GM18511 (cell line): Measurements from ENCODE around the gene GPRIN2.

Experiments
- ATAC-seq: cut with Tn5 transposase; IDR thresholded peaks from one replicate; pipeline ENCODE4 v1.9.1; 2021; ENCODE audit warnings: mild to moderate bottlenecking, moderate library complexity; ENCODE audit not compliant: unreplicated experiment

GPRIN2 gene

GRCh38 chr10:46550076-46550790 lies 6.2 kb downstream of the GPRIN2 start:
- ATAC-seq: no peak

GRCh38 chr10:46549171-46550075 lies 7.0 kb downstream of the GPRIN2 start:
- ATAC-seq: no peak

- ATAC-seq: no peak
These were observed 7.9 kb downstream of the GPRIN2 start for GRCh38 chr10:46548498-46549090.

DNA sequence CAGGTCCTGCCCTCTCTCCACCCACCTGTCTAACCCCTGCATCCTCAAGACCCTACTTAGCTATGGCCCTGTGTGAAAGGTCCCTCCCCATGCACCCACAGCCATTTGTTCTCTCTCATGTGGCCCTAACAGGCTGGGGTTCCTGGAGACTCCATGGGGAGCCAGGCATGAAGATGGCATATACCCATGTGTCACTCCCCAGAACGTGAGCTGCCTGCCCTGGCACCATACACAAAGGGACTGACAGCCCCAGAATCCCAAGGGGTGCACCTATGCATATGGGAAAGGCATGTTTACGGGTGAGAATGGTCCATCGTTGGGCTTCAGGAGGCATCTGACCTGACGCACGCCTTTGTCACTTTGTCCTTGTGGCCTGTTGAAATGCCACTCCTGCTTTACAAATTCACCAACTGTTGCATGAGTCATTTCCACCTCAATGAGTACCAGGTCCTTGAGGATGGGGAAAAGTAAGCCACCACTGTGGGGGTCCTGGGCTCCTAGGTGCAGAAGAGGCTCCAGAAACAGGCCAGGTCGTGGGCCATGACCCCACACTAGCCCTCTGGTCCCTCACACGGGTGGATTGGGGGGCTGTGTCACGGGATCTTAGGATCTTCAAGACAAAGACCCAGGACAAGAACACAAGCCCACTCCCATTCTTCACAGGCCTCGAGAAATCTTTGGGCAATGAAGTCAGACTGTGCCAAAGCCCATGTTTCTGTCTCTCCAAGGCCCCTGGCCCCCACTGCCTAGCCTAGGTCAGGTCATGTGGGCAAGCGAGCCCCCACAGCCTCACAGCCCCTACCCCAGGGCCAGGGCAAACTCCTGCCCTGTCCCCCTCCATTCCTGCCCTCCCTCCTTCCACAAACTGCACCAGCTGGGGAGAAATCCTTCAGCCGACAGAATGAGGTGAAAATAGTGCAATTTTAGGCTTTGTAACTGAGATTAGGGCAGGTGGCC lies 8.6 kb downstream of the GPRIN2 start:
- ATAC-seq: no peak

DNA sequence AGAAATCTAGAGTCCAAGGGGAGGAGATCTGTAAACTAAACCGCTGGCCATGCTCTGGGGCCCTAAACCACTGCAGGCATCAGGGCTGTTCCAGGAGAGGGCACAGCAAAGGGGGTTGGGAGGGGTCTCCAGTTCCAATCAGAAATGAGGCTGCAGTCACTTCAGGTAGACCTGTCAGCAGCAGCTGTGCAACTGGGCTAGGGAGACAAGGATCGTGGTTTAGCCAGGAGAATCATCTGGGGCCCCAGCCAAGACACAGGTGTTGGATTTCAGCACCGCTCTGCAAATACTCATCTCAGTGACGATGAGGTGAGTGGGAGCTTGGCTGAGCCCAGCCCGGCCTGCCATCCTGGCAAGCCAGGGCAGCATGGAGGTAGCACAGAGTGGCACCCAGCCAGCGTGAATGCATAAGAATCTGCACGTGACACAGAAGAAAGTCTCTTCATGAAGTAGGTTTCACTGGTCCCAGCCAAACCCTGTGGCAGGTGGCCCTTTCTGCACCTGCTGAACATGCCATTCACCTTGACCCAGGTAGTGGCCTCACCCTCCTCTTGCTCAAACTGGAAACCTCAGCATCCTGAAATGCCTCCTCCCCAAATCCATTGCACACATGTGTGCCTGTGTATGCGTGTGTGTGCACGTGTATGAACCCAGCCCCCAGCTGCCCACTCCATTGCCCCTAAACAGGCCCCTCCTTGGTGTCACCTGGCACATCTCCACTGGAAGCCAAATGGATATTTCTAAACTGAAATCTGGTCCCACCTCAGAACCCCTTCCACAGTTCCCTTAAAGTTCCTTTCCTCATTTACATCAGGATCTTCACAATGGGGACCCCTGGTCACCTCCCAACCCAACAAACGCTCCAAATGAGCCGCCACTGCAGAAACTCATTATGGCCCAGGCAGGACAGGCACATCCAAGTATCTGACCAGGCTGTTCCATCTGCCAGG lies 9.6 kb downstream of the GPRIN2 start:
- ATAC-seq: no peak

DNA sequence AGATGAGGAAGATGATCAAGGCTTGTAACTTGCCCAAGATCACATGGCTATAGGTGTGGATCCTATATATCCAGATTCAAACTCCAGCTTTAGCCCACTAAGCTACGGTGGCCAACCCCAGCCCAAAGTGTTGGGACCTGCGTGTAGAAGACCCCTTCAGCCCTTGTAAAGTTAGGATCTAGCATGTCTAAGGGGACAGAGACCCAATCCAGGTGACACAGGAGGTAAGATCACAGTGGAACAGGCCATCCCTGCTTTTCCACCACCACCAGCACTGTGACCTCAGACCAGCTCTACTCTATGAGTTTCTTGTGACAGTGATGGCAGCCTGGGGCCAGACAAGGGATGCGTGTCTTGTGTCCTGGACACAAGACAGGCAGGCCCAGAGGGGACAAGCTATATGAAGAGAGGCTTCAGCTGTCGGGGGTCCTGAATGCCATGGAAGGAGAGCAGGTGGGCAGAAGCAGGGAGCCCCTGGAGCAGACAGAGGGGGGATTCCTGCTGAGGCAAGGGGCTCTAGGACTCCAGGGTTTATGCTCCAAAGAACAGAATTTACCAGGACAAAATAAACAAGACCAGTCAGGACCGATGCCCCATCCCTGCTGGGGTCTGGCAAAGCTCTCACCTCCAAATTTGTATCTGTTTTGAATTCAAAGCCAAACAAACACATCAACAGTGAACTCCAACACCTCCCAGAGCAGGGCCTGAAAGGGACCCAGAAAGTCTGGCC lies 10.4 kb downstream of the GPRIN2 start:
- ATAC-seq: no peak

DNA sequence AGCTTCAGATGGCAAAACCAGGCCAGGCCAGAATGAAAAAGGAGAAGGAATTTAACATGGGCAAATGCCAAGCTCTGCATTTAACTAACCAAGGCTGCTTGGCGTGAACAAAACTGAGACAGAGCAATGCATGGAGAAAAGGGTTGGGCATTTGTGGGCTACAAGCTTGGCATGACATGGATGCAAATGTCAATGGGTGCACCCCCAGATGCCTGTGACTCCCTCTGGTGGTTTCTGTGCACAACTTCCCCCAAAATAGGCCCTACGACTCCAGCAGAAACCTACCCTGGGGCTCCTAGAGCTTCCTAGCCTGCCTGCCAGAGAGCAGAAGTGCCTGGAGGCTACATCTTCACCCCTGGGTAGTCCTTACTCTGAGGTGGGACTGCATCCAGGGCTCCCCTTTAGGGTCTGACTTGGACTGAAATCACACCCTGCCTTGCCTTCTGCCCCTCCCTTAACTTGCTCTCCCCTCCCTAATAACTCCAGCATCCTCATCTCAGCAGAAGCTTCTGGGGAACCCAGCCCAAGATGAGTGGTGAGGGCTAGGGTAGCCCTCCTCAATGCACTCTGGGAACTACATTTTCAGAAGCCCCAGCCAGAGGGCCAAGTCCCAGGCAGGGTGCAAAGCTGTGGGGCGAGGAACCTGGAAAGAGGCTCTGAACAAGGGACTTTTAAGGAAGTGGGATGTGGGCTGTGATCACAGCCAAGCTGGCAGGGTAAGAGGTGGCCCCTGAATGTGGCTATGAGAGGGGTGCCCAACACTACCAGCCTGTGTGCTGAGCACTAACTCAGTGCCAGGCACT lies 11.3 kb downstream of the GPRIN2 start:
- ATAC-seq: no peak

DNA sequence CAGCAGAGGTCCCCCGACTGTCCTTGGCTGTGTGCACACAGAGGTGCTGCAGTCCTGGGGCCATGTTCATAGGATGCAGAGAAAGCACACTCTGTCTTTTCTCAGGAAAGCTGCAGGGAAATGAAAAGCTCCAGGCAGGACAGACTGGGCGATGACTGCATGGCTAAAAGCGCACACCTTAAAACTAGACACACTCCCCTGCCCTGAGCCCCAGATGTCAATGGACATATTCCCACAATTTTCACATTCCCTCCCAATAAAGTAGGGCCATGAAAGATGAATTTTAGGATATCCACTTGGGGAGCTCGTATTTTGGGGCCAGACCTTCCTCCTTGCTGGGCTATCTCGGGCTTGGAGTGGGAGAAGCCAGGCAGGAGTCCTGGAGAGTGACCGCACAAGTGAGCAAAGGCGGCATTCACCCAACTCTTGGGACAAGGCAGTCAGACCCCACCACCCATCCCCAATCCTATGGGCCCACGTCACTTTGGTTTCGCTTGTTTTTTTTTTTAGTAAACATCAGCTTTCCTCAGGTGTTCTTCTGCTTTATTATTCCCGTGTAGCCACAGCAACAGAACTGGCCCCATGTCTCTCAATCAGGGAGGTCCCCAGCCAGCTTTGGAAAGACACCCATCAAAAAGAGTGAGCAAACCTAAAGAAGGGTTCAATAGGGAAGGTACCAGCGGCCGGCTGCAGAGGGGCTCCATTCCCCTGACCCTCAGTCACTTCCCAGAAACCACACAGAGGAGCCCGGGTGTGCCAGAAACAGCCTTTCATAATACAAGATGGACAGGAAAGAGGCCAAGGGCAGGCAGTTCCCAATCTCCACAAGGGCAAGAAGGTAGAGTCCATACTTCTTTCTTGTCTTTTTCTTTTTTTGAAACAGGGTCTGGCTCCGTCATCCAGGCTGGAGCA lies 12.7 kb downstream of the GPRIN2 start:
- ATAC-seq: no peak

GRCh38 chr10:46542567-46543465 lies 13.6 kb downstream of the GPRIN2 start:
- ATAC-seq: no peak

- ATAC-seq: no peak
These were observed 14.5 kb downstream of the GPRIN2 start for GRCh38 chr10:46541735-46542566.

GRCh38 chr10:46541017-46541661 lies 15.3 kb downstream of the GPRIN2 start:
- no peak for ATAC-seq

GRCh38 chr10:46540412-46541016 lies 15.9 kb downstream of the GPRIN2 start:
- ATAC-seq: no peak

- ATAC-seq: no peak
These were observed 16.7 kb downstream of the GPRIN2 start for GRCh38 chr10:46539596-46540411.
